Activated T-helper 1 cell treated with Interleukin-2 at 50 U/mL for 16 hours (primary cell): Measurements from ENCODE around the gene IFNG.

Experiments used
- DNase-seq: peaks from one replicate; pipeline ENCODE4 v3.0.0-alpha.2; 2020; ENCODE audit warnings: low read depth

The IFNG gene

GRCh38 chr12:68115281-68115680 is 44.3 kb downstream of the IFNG start:
- DNase-seq = no peak

- no peak for DNase-seq
These were observed 44.9 kb downstream of the IFNG start for GRCh38 chr12:68114606-68115005.

GRCh38 chr12:68113644-68114043 is 45.9 kb downstream of the IFNG start:
- DNase-seq = peak; percentile 4

- no peak for DNase-seq
These were observed 47.5 kb downstream of the IFNG start for GRCh38 chr12:68111995-68112394.

GRCh38 chr12:68109444-68110217 is 49.9 kb downstream of the IFNG start:
- no peak for DNase-seq

- DNase-seq = no peak
These were observed 50.5 kb downstream of the IFNG start for GRCh38 chr12:68109001-68109400.

- no peak for DNase-seq
These were observed 52.9 kb downstream of the IFNG start for GRCh38 chr12:68106660-68107059.

- DNase-seq = no peak
These were observed 53.4 kb downstream of the IFNG start for GRCh38 chr12:68106160-68106559.
